Measurements from ENCODE around the gene ZNF236.

DNA sequence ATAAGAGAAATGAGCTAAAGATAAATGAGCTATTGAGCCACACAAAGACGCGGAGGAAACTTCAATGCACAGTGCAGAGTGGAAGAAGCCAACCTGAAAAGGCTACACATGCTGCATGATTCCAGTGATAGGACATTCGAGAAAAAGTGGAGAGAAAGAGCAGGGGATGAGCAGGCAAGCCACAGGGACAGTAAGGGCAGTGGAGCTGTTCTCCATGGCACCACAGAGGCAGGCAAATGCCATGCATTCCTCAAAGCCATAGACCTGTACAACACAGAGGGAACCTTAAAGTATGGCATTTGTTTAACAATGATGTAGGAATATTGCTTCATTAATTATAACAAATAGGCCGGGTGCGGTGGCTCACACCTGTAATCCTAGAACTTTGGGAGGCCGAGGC, 36.5 kb upstream of the ZNF236 start:
- TF ChIP-seq, protein P1, sequence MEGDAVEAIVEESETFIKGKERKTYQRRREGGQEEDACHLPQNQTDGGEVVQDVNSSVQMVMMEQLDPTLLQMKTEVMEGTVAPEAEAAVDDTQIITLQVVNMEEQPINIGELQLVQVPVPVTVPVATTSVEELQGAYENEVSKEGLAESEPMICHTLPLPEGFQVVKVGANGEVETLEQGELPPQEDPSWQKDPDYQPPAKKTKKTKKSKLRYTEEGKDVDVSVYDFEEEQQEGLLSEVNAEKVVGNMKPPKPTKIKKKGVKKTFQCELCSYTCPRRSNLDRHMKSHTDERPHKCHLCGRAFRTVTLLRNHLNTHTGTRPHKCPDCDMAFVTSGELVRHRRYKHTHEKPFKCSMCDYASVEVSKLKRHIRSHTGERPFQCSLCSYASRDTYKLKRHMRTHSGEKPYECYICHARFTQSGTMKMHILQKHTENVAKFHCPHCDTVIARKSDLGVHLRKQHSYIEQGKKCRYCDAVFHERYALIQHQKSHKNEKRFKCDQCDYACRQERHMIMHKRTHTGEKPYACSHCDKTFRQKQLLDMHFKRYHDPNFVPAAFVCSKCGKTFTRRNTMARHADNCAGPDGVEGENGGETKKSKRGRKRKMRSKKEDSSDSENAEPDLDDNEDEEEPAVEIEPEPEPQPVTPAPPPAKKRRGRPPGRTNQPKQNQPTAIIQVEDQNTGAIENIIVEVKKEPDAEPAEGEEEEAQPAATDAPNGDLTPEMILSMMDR (IDR thresholded peaks at IDR 0.05; ENCODE audit: control extremely low read depth in 1 of 3, insufficient read depth in 1 of 3, low read depth in 1 of 3, low read length in 3 of 3) = no peak
- no peak for TF ChIP-seq TAF1 (IDR thresholded peaks at IDR 0.05; ENCODE audit: low read depth, low read length)
- no peak for TF ChIP-seq SUZ12 (IDR thresholded peaks at IDR 0.05; ENCODE audit: low read length)
- no peak for TF ChIP-seq JUND (IDR thresholded peaks at IDR 0.05; ENCODE audit: low read length)
- no peak for TF ChIP-seq CBX8 (IDR thresholded peaks at IDR 0.05; ENCODE audit: borderline replicate concordance, low read depth, low read length)
- no peak for TF ChIP-seq POLR2A (IDR thresholded peaks at IDR 0.05; ENCODE audit: control extremely low read depth in 1 of 2, low read depth in 2 of 2, low read length in 2 of 2)
- no peak for TF ChIP-seq POLR2AphosphoS5 (IDR thresholded peaks at IDR 0.05; ENCODE audit: low read depth, low read length)
- no peak for TF ChIP-seq RBBP5 (IDR thresholded peaks at IDR 0.05; ENCODE audit: borderline replicate concordance, low read depth, low read length)
- TF ChIP-seq, protein P2, sequence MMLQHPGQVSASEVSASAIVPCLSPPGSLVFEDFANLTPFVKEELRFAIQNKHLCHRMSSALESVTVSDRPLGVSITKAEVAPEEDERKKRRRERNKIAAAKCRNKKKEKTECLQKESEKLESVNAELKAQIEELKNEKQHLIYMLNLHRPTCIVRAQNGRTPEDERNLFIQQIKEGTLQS (IDR thresholded peaks at IDR 0.05; ENCODE audit: insufficient read depth, low read depth, low read length) = no peak
- TF ChIP-seq SIN3A (conservative IDR thresholded peaks at IDR 0.05 in 1 of 2, IDR thresholded peaks at IDR 0.05 in 1 of 2; ENCODE audit: low read depth in 1 of 2, low read length in 2 of 2) = no peak
- TF ChIP-seq EP300 (IDR thresholded peaks at IDR 0.05; ENCODE audit: borderline replicate concordance in 1 of 2, low read depth in 2 of 2, low read length in 2 of 2) = no peak

All from H1 (cell line).